Endothelial cell of umbilical vein (primary cell): Measurements from ENCODE around the gene CNOT6L. TPM values are rescaled to one million over a fixed set of nuclear protein-coding genes. Genes with fewer than 3 reads are reported as not detected.

Source experiments
- BruUV-seq: library from RNA; stranded (reverse); fragments of 400-500 nt; replicated peaks from 2 replicates; lab custom pipeline; 2021; lab: Mats Ljungman, UMichigan
- CTCF ChIA-PET: fragments of 300-600, 350-600 bp; sonication (Branson Sonifier 250); formaldehyde crosslinking; loops from one replicate; lab custom pipeline; 2021; ENCODE audit warnings: antibody characterized with exemption, inconsistent platforms; lab: Charles Lee
- POLR2A ChIA-PET: fragments of 300-600, 350-600 bp; sonication (Branson Sonifier 250); formaldehyde crosslinking; loops from one replicate; lab custom pipeline; 2021; ENCODE audit warnings: antibody characterized with exemption, inconsistent platforms; lab: Charles Lee
- DNase-seq: peaks from one replicate; pipeline ENCODE4 v3.0.0-alpha.2; 2011; ENCODE audit warnings: low read depth, low spot score
- FAIRE-seq: peaks from 2 replicates; lab custom pipeline; 2011; peaks lifted over from hg19 to GRCh38; lab: Jason Lieb, UNC
- H2AFZ ChIP-seq: 2 replicates; pipeline ENCODE4 v1.6.0; 2012; ENCODE audit warnings: low read depth, low read length, control low read depth, inconsistent platforms
- H3K27ac ChIP-seq: 2 replicates; pipeline ENCODE4 v1.5.1; 2011; ENCODE audit warnings: low read depth, mild to moderate bottlenecking, control low read depth, low read length, moderate library complexity; ENCODE audit not compliant: insufficient read depth
- H3K27me3 ChIP-seq, 2 experiments: 2 replicates each; pipeline versions ENCODE4 v1.6.0 to v1.6.1; 2011; ENCODE audit warnings: low read length in 2 of 2, mixed read lengths in 1 of 2; ENCODE audit not compliant: control insufficient read depth in 2 of 2, insufficient read depth in 2 of 2
- H3K36me3 ChIP-seq, 2 experiments: 2 replicates in 1 of 2; 3 replicates in 1 of 2; pipeline ENCODE4 v1.5.1; 2011; ENCODE audit warnings: low read length in 2 of 2, mild to moderate bottlenecking in 1 of 2, moderate library complexity in 1 of 2; ENCODE audit not compliant: control insufficient read depth in 2 of 2, insufficient read depth in 2 of 2; ENCODE audit errors: extremely low read depth in 1 of 2
- H3K4me1 ChIP-seq: 3 replicates; pipeline ENCODE4 v1.5.1; 2011; ENCODE audit warnings: mild to moderate bottlenecking, low read length; ENCODE audit not compliant: control insufficient read depth, insufficient read depth; ENCODE audit errors: extremely low read depth
- H3K4me2 ChIP-seq: 2 replicates; pipeline ENCODE4 v1.6.1; 2011; ENCODE audit warnings: low read length, control low read depth, mixed read lengths; ENCODE audit not compliant: insufficient read depth
- H3K4me3 ChIP-seq, 3 experiments: fragments of 200-600 bp in 1 of 3; sonication (generic), shearing (Covaris generic) in 1 of 3; replicated peaks in 1 of 3; 2 replicates each; pipeline ENCODE4 v1.5.1; 2011 to 2016; ENCODE audit warnings: control low read depth in 3 of 3, low read length in 3 of 3, mild to moderate bottlenecking in 2 of 3, inconsistent platforms in 1 of 3, low read depth in 1 of 3, moderate library complexity in 1 of 3; ENCODE audit not compliant: insufficient read depth in 1 of 3
- H3K79me2 ChIP-seq: 2 replicates; pipeline ENCODE4 v1.6.0; 2012; ENCODE audit warnings: low read length, inconsistent platforms; ENCODE audit not compliant: control insufficient read depth, insufficient read depth
- H3K9ac ChIP-seq: replicated peaks from 2 replicates; pipeline ENCODE3; 2011; ENCODE audit warnings: low read length, control low read depth; ENCODE audit not compliant: insufficient read depth; ENCODE audit errors: extremely low read depth
- H3K9me1 ChIP-seq: replicated peaks from 3 replicates; pipeline ENCODE4 v1.6.0; 2011; ENCODE audit warnings: mild to moderate bottlenecking, low read length; ENCODE audit not compliant: control insufficient read depth, insufficient read depth; ENCODE audit errors: extremely low read depth
- H3K9me3 ChIP-seq: replicated peaks from 2 replicates; pipeline ENCODE4 v1.5.1; 2012; ENCODE audit warnings: low read length, inconsistent platforms; ENCODE audit not compliant: control insufficient read depth, insufficient read depth
- H4K20me1 ChIP-seq: replicated peaks from 2 replicates; pipeline ENCODE3; 2011; ENCODE audit warnings: mild to moderate bottlenecking, low read length; ENCODE audit not compliant: control insufficient read depth, insufficient read depth; ENCODE audit errors: extremely low read depth
- CTCF ChIP-seq, 2 donors: IDR thresholded peaks; 1 replicate in 1 of 2; 2 replicates in 1 of 2; pipeline ENCODE4 v1.5.1; 2011; ENCODE audit warnings: low read length in 2 of 2, mild to moderate bottlenecking in 2 of 2, moderate library complexity in 2 of 2, control low read depth in 1 of 2, inconsistent platforms in 1 of 2, low read depth in 1 of 2; ENCODE audit not compliant: insufficient read depth in 1 of 2; ENCODE audit errors: extremely low read depth in 1 of 2
- EZH2 ChIP-seq: IDR thresholded peaks from 2 replicates; pipeline ENCODE4 v1.6.1; 2012; ENCODE audit warnings: borderline replicate concordance, low read depth, mild to moderate bottlenecking, moderate library complexity, low read length, inconsistent platforms; ENCODE audit not compliant: severe bottlenecking
- FOS ChIP-seq: IDR thresholded peaks from 2 replicates; pipeline ENCODE4 v1.6.1; 2011; ENCODE audit warnings: mild to moderate bottlenecking, low read length, moderate library complexity, borderline replicate concordance; ENCODE audit not compliant: insufficient read depth
- GATA2 ChIP-seq: IDR thresholded peaks from 2 replicates; pipeline ENCODE4 v1.7.0; 2011; ENCODE audit warnings: low read depth, mild to moderate bottlenecking, moderate library complexity, mixed read lengths, low read length; ENCODE audit not compliant: insufficient read length, insufficient read depth
- JUN ChIP-seq: IDR thresholded peaks from 2 replicates; pipeline ENCODE4 v1.6.1; 2011; ENCODE audit warnings: borderline replicate concordance, low read depth; ENCODE audit not compliant: insufficient read length, insufficient read depth
- MAX ChIP-seq: IDR thresholded peaks from 2 replicates; pipeline ENCODE4 v1.6.1; 2011; ENCODE audit not compliant: insufficient read depth, insufficient read length
- MYC ChIP-seq: IDR thresholded peaks from one replicate; pipeline ENCODE4 v1.6.1; 2011; ENCODE audit warnings: mild to moderate bottlenecking, low read depth, low read length
- POLR2A ChIP-seq: IDR thresholded peaks from 2 replicates; pipeline ENCODE4 v1.6.1; 2012; ENCODE audit warnings: low read depth, mild to moderate bottlenecking, control low read depth, low read length
- POLR2AphosphoS5 ChIP-seq: IDR thresholded peaks from 2 replicates; pipeline ENCODE4 v1.6.1; 2012; ENCODE audit warnings: low read depth, mild to moderate bottlenecking, control low read depth, low read length, moderate library complexity; ENCODE audit not compliant: insufficient read depth
- dilution Hi-C: fragments of 300-500 bp; cut with MboI; formaldehyde crosslinking; loops from one replicate; pipeline ENCODE4 v1.15.0; 2019; ENCODE audit warnings: low sequenced_read_pairs; ENCODE audit not compliant: extremely low pct_ligation_motif_present
- intact Hi-C: fragments of 100-400 bp; cut with micrococcal nuclease; formaldehyde crosslinking; loops from one replicate; pipeline ENCODE4 v1.10.0; 2022
- polyA plus RNA-seq, 4 experiments: library from polyadenylated mRNA; depleted of rRNA in 3 of 4; stranded (reverse) in 3 of 4; unstranded in 1 of 4; fragments of >200 nt; gene quantifications; 2 replicates each; pipeline versions ENCODE4 v1.2.1 to v1.2.3, GENCODE V29; 2011 to 2012; ENCODE audit warnings: missing spikeins in 1 of 4
- total RNA-seq: library from RNA; stranded (reverse); gene quantifications from 2 replicates; pipeline ENCODE4 v1.2.3, GENCODE V29; 2021

CNOT6L gene
- total and polyA plus RNA-seq, 2 donors (not counting 3 experiments of a cell fraction or from before 2014, with no cell fraction given): 8.5 to 60.7 TPM

GRCh38 chr4:77681792-77682191 is 137.4 kb downstream of the CNOT6L start:
- H3K4me3 ChIP-seq: no peak overlapping the region
- TF ChIP-seq MAX: no peak
- TF ChIP-seq MYC: no peak
- TF ChIP-seq FOS: no peak
- TF ChIP-seq POLR2A: no peak
- no peak for TF ChIP-seq EZH2
- TF ChIP-seq CTCF (IDR thresholded peaks at IDR 0.05; ENCODE audit: extremely low read depth in 1 of 2, insufficient read depth in 1 of 2, low read depth in 1 of 2, low read length in 2 of 2): no peak
- no peak for TF ChIP-seq POLR2AphosphoS5
- no peak for TF ChIP-seq JUN
- no peak for TF ChIP-seq GATA2
- no peaks in the 10 kb centered on the region for H3K4me1 ChIP-seq
- no peaks in the 10 kb centered on the region for H4K20me1 ChIP-seq
- H3K79me2 ChIP-seq: no peaks in the 10 kb centered on the region
- no peak overlapping the region for H3K4me2 ChIP-seq
- POLR2A ChIA-PET: no interaction called here
- H3K9me1 ChIP-seq: no peaks in the 10 kb centered on the region
- FAIRE-seq (no peak), DNase-seq (no peak)
- H3K27ac ChIP-seq: no peak overlapping the region
- no peaks in the 10 kb centered on the region for H3K9me3 ChIP-seq
- intact Hi-C loops: no loop called here
- dilution Hi-C loops: no loop called here
- H3K27me3 ChIP-seq: peaks cover 9 to 22% of the 10 kb centered on the region in 2 experiments
- no peaks in the 10 kb centered on the region for H3K36me3 ChIP-seq
- CTCF ChIA-PET: interaction anchor here (0.9 kb wide), 2 partner anchors 13 to 14 kb away, joined by 3 read pairs; no protein-coding TSS in a partner anchor
- BruUV-seq: no TSS peak
- no peak overlapping the region for H3K9ac ChIP-seq
- no peak overlapping the region for H2AFZ ChIP-seq
